HUDEP-2 (cell line): ENCODE data around the gene ABTB2.
A peak's percentile ranks its signal among the peaks of the same experiment; 100 is the strongest.
"Not testable (repeated sequence)": the region's sequence is repeated elsewhere in the genome, so short reads cannot be mapped to it uniquely, and the experiment has no call there.

Experiments used
- DNase-seq, 76 experiments: peaks; one replicate each; lab custom pipeline; 2025; ENCODE audit not compliant: unreplicated experiment in 76 of 76; lab: John Stamatoyannopoulos, UW

The ABTB2 gene

DNA sequence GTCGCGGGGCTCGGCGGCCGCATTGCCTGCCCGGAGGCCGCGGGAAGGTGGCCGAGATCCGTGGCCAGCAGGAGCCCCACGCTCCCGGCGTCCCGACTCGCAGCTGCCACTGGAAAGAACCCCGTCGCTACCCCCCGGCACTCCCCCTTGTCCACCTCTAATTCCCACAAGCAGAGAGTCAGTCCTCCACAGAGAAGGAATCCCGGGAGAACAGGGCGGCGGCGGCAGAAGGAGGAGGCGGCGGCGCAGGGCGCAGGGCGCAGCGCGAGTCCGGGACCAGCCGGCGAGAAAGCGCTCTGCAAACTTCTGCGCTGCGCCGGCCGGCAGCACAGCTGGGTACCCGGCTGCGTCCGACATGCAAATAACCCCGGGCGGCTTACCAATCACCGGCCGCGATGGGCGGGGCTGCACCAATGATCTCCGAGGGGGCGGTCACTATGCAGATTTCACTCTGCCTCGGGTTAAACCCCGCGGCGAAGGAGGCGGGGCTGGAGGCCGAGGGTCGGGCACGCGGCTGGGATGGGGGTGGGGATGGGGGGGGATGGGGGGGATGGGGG lies at the start of gene ABTB2:
Gene ABTB2, minus strand, starts transcription at position 310 of the 557 bp plus-strand sequence.
- DNase-seq = peak in 74 of 76 experiments; percentile 64 to 98 (median 94)

- no peak for DNase-seq
These were observed 49.5 kb upstream of the ABTB2 start for GRCh38 chr11:34407121-34407813.

DNA sequence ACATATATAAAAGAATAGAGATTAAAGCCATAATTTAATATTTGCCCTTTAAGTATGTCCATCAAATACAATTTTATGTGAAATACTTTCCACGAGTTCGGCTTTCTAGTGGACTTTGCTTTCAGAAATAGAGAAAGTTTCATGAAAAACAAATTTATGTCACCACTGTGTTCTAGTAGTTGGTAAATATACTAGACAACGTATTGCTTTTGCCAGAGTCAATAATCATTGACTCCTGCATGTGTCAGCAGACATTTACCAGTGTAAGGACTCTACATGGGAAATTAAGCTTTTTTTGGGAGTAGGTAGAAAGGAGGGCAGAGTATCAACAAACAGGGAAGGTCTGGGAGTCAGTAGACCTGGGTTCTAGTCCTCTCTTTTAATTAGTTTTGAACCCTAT lies 48.6 kb upstream of the ABTB2 start:
- no peak for DNase-seq

- no peak for DNase-seq
These were observed 47.5 kb upstream of the ABTB2 start for GRCh38 chr11:34405079-34405858.

GRCh38 chr11:34404280-34404679 lies 46.5 kb upstream of the ABTB2 start:
- no peak for DNase-seq

DNA sequence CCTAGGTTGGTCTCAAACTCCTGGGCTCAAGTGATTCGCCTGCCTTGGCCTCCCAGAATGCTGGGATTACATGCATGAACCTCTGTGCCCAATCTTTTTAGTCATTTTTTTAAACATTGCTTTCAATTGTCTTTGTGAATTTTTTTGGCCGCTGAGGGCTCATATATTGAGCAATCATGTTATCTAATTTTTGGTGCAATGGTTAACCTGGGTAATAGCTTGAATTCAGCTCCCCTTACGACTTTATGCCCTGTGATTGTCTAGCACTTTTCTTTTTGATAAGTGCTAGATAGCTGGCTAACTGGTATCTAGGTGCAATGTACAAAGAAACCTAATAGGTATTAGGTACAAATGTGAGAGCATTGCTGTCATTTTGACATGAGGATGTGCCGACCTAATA lies 45.6 kb upstream of the ABTB2 start:
- no peak for DNase-seq

- DNase-seq = no peak
These were observed 40.0 kb upstream of the ABTB2 start for GRCh38 chr11:34397811-34398210.

DNA sequence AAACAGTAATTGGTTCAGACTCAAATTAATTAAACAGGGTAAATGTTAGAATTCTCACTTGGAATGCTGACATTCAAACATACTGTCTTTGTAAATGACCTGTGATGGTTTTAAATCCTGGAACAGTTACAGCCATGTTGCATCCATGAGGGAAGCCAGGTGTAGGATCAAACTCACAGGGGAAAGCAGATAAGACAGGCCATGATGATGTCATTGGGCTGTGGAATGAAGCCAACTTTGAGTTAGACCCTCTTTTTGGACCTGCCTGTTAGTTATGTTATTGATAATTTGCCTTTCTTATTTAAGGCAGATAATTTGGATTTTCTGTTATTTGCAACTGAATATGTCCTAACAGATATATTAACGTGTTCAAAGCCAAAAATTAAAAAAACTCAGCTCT lies 39.3 kb upstream of the ABTB2 start:
- no peak for DNase-seq

GRCh38 chr11:34395916-34396550 lies 38.2 kb upstream of the ABTB2 start:
- DNase-seq = no peak

DNA sequence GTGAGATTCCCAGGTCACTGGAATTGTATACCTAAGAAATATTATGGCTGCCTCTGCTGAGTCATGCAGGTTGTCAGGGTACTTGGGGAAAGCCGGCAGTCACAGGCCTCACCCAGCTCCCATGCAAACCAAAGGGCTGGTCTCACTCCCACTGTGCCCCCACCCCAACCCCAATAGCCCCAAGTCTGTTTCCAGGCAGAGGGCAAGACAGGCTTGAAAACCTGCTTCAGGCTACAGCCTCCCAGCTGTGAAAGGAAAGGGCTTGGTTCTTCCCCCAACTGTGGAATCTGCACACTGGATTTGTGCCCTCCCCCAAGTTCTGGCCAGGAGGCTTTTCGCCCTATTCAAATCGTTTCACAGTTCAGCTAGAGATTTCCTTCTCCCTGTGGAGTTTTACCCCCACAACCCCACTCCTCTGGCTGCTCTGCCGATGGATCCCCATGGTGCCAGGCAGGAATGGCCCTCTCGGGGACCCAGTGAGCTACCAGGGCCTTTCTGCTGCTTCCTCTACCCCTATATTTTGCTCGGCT lies 37.0 kb upstream of the ABTB2 start:
- DNase-seq = no peak

- DNase-seq = no peak
These were observed 29.8 kb upstream of the ABTB2 start for GRCh38 chr11:34387653-34388052.

- DNase-seq = not testable (repeated sequence)
These were observed 28.5 kb upstream of the ABTB2 start for GRCh38 chr11:34386356-34386755.

- no peak for DNase-seq
These were observed 24.9 kb upstream of the ABTB2 start for GRCh38 chr11:34382532-34383276.

DNA sequence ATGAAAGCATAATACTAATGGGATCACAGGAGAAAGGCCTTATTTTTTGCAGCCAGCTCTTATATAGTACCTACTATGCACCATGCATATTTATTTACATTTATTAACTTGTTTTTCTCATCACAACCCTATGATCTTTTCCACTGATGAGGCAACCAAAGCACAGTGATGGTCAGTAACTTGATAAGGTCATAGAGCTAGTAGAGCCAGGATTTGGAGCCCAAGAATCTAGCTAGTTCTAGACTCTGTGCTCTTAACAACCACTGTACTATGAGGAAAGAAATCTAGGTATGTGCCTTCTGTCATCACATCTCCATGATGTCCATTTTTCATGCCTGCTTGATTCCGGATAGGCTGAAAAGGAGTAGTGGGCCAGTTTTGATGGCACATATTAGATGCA lies 24.0 kb upstream of the ABTB2 start:
- no peak for DNase-seq

DNA sequence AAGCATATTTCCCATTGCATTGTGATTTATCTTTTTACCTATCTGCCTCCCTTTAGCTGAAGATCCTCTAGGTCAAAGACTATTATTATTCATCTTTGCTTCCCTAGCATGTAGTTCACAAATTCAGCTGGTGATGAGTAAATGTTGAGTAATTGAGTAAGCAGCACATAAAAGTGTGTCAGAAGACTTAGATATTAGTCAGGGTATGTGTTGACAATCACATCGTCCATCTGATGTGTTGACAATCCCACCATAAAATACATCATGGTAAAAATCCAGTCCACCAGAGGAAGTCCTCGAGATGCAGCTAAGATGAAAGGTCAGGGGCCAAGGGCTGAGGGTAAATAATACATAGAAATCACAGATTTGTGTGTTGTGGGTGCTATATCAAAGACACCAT lies 22.9 kb upstream of the ABTB2 start:
- no peak for DNase-seq

GRCh38 chr11:34379539-34379938 lies 21.7 kb upstream of the ABTB2 start:
- DNase-seq = no peak

DNA sequence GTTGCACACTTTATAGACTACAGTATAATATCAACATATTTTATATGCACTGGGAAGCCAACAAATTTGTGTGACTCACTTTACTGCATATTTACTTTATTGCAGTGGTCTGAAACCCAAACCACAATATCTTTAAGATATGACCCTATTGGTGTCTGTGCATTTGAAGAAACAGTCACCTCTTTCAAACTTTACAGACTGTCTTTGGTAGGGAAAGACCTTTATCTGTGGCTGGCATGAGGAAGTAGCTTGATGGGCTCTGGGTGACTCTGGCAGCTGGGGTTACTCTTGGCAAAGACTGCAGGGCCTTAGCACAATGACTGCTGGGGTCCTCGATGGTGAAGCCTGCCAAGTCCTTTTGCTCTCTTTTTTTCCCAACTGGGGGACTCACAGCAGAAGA lies 21.3 kb upstream of the ABTB2 start:
- no peak for DNase-seq

- no peak for DNase-seq
These were observed 15.9 kb upstream of the ABTB2 start for GRCh38 chr11:34373727-34374126.

GRCh38 chr11:34366522-34366921 lies 8.7 kb upstream of the ABTB2 start:
- peak in 33 of 76 experiments; percentile 1 to 47 (median 19) for DNase-seq

DNA sequence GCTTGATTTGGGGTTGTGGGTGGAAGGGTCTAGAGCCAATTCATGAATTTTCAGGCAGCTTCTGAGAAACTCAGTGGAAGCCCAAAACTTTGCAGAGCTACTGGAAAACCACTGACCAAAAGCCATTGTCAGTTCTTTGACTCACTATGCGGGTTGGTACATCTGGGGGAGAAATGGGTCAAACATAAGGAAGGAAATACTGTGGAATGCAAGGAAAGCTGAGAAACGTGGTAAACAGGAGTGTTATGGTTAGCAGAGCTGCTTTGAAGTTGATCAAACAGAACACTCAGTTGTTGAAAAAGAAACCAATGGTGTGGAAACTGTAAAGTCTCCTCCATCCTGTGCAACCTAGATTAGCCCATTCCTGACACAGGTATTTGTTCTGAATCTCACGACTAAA lies 6.3 kb upstream of the ABTB2 start:
- DNase-seq = no peak
